Neural progenitor cell (in vitro differentiated cells): ENCODE data around the gene CEND1.

Source experiments
- CTCF ChIP-seq: fragments of 200-600 bp; sonication (generic); IDR thresholded peaks from 2 replicates; pipeline ENCODE4 v1.5.1; 2017; ENCODE audit warnings: antibody characterized with exemption, mild to moderate bottlenecking
- EZH2 ChIP-seq: fragments of 200-600 bp; sonication (generic); IDR thresholded peaks from 2 replicates; pipeline ENCODE4 v1.6.1; 2017; ENCODE audit warnings: antibody characterized with exemption, mild to moderate bottlenecking, moderate library complexity
- EZH2phosphoT487 ChIP-seq: fragments of 200-600 bp; sonication (generic); IDR thresholded peaks from 2 replicates; pipeline ENCODE4 v1.6.1; 2017; ENCODE audit warnings: antibody characterized with exemption

- TF ChIP-seq CTCF (no peak), EZH2 (no peak), EZH2phosphoT487 (no peak)
Measured at GRCh38 chr11:824942-825341, 35.1 kb upstream of the CEND1 start.
